Stimulated activated CD4-positive, alpha-beta T cell treated with anti-CD3 and anti-CD28 coated beads, Interleukin-2, amount 100 ng/mL, for 48 hours (primary cell): ENCODE measurements around the gene PANK2.
A peak's percentile ranks its signal among the peaks of the same experiment; 100 is the strongest.
"Not testable (repeated sequence)": the region's sequence is repeated elsewhere in the genome, so short reads cannot be mapped to it uniquely, and the experiment has no call there.

Experiments used
- DNase-seq, 2 donors: peaks; one replicate each; pipeline ENCODE4 v3.0.0-alpha.2; 2020

Gene PANK2

GRCh38 chr20:3888622-3889488 lies at the start of gene PANK2:
Gene PANK2, plus strand, starts transcription at chr20:3889387.
- DNase-seq = peak; percentile 94

- not testable (repeated sequence) for DNase-seq
These were observed 49.0 kb upstream of the PANK2 start for GRCh38 chr20:3840201-3840600.

GRCh38 chr20:3842348-3842930 lies 46.7 kb upstream of the PANK2 start:
- DNase-seq = no peak

DNA sequence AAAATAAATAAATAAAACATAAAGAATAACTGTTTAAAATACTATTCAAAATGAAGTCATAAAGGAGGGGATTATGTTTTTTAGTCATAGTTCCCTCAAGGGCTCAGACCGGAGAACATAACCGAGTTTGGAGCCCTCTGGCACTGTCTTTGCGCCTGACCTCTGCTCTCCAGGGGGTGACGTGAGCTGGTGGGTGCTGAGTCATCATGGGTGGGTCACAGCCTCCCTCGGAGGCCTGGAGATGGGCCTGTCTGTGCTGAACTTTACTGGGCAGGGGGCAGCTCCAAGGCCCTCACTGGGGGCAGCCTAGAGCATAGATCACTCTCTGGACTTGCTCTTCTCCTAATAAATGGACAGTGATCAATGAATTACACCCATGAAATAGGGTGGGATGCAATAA lies 45.7 kb upstream of the PANK2 start:
- no peak for DNase-seq

- not testable (repeated sequence) for DNase-seq
These were observed 45.1 kb upstream of the PANK2 start for GRCh38 chr20:3843990-3844619.

- DNase-seq = no peak
These were observed 42.8 kb upstream of the PANK2 start for GRCh38 chr20:3846378-3846739.

DNA sequence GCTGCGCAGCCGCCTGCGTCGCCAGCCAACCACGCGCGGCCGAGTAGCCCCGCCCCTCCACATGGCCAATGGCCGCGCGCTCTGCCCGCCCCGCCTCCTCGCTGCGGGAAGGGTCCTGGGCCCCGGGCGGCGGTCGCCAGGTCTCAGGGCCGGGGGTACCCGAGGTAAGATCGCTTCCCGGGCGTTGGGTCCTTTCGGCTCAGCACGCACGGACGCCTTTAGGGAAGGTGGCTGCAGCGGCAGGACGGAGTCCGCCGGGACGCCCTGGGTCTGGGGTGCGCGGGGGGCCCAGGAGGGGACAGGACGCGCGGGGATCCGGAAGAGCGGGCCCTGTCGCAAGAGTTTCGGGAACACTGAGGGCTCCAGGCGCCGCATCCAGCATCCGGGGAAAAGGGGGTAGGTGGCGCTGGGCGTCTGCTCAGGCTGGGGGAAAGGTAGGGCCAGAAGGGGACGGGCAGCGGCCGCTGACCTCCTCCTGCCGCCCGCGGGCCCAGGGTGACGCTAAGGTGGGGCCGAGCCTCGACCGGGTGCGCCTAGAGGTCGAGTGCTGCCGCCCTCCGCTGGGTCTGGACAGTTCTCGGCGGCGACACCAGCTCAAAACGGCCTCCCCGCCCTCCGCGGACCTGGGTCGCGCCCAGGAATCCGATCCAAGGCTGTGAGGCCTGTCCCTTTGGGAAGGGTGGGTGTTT lies 42.3 kb upstream of the PANK2 start, which contains the start of gene MAVS:
MAVS (plus strand) TSS at position 95 of the 689 bp plus-strand sequence. CDS start 7,791 bp downstream, outside the sequence.
- DNase-seq = peak; percentile 85 to 87

DNA sequence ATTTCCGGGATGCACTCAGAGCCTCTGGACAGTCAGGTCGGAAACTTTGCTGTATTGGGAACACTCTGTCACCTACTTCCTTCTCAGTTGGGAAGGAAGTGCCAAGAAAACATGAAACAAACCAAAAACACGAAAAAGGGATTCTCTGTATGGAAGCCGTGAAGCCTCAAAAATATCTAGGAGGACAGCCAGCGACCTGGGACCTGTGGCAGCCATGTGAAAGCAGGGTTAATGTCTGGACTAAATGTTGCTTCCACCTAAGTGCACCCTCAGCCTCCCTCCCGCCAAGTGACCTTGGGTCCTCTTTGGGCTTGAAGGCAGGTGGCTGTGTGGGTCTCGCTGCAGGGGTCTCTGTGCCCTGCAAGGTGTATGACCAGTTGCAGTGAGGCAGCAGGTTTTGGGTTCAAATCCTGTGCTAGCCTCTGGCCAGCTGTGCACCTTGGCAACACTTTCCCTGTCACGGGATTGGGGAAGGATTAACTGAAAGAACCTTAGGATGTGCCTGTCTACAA lies 41.7 kb upstream of the PANK2 start:
- DNase-seq = no peak

- DNase-seq = no peak
These were observed 40.6 kb upstream of the PANK2 start for GRCh38 chr20:3848565-3848964.

- DNase-seq = no peak
These were observed 34.7 kb upstream of the PANK2 start for GRCh38 chr20:3854462-3854871.

DNA sequence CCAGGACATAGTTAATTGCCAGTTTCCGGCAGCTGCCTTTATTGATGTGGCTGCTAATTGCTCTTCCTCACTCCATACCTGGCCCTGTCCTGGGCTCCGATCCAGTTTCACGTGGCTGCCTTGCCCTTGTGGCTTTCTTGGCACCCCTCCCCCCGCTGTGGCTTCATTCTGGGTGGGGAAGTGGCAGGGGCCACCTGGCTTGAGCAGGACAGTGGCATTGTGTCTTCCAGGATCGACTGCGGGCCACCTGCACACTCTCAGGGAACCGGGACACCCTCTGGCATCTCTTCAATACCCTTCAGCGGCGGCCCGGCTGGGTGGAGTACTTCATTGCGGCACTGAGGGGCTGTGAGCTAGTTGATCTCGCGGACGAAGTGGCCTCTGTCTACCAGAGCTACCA lies 31.8 kb upstream of the PANK2 start:
- no peak for DNase-seq

DNA sequence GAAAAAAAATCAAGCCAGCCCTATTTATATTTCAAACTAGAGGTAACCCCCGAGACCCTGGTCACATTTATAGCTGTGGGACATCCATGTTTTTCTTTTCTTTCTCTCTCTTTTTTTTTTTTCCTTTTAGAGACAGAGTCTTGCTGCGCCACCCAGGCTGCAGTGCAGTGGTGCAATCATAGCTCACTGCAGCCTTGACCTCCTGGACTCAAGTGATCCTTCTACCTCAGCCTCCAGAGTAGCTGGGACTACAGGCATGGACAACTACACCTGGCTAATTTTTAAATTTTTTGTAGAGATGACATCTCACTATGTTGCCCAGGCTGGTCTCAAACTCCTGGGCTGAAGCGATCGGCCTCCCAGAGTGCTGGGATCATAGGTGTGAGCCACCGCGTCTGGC lies 30.5 kb upstream of the PANK2 start:
- DNase-seq = no peak

DNA sequence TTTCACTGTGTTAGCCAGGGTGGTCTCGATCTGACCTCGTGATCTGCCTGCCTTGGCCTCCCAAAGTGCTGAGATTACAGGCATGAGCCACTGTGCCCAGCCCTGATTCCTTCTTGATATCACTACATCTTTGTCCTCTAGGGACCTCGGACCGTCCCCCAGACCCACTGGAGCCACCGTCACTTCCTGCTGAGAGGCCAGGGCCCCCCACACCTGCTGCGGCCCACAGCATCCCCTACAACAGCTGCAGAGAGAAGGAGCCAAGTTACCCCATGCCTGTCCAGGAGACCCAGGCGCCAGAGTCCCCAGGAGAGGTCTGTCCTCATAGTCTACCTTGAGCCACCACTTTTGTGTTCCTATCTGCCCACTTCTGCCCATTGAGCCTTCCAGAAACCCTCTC lies 28.0 kb upstream of the PANK2 start:
- DNase-seq = no peak

DNA sequence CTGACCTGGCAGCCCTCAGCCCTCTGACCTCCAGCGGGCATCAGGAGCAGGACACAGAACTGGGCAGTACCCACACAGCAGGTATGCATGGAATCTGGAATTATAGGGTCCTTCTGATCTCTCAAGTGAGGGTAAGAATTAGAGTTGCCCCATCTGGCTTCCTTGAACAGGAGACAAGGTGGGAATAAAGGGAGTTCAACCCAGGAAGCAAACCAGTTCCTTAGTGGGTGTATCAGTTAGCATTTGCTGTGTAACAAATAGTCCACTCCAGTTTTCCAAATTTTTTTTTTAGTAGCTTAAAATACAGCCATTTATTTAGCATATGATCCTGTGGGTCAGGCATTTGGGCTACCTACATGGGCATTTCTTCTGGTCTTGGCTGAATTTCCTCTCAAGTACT lies 26.9 kb upstream of the PANK2 start:
- no peak for DNase-seq

GRCh38 chr20:3863317-3863716 lies 25.9 kb upstream of the PANK2 start:
- no peak for DNase-seq

GRCh38 chr20:3864518-3864917 lies 24.7 kb upstream of the PANK2 start:
- DNase-seq = no peak

DNA sequence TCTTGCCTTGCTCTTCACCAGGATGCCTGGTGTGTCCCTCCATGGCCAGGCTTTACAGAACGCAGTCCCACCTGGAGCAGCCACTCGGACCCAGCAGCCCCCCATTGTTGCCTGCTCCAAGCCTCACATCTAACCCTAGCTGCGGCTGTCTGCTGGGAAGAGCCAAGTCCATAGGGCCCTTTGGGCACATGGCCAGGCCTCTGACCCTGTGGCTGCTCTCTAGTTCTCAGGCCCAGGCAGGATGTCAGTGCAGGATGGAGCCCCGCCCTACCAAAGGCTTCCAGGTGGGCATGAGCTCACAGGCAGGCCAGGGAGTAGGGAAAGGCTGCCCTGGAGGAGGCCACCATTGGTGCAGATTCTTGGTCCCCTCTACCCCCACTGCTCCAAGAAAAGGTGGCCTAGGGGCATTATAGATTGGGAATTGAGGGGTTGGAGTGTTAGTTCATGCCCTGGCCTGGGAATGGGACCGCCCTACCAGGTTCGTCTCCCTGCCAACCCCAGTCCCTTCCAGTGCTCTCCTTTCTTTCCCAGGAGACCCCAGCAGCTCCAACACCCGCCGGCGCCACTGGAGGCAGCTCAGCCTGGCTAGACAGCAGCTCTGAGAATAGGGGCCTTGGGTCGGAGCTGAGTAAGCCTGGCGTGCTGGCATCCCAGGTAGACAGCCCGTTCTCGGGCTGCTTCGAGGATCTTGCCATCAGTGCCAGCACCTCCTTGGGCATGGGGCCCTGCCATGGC lies 23.9 kb upstream of the PANK2 start:
- DNase-seq = no peak

DNA sequence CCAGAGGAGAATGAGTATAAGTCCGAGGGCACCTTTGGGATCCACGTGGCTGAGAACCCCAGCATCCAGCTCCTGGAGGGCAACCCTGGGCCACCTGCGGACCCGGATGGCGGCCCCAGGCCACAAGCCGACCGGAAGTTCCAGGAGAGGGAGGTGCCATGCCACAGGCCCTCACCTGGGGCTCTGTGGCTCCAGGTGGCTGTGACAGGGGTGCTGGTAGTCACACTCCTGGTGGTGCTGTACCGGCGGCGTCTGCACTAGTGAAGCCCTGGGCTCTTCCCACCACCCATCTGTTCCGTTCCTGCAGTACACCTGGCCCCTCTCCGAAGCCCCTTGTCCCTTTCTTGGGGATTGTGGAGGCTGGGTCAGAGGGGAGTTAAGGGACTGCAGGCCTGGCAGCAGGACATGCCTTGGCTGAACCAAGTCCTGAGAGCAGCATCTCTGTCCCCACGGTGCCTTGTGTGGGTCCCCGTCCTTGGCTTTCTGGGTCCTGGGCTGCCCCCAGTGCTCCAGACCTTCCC lies 23.2 kb upstream of the PANK2 start:
- DNase-seq = no peak

DNA sequence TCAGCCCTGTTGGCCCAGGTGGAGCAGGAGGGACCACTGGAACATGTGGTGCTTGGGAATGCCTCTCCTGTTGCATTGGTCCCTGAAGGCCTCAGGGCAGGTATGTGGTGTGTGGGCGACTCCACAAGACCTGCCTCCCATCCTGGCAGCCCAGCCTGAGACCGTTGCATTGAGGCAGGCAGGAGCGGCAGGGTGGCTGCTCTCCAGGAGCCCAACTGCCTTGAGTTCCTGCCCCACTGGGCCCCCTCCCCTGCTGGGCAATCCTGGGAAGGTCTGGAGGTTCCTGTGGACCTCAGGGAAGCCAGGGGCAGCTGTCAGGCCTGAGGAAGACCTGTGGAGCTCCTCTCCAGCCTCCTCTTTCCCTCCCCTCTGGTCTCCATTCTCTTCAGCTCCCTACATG lies 22.7 kb upstream of the PANK2 start:
- DNase-seq = no peak

- no peak for DNase-seq
These were observed 21.4 kb upstream of the PANK2 start for GRCh38 chr20:3867802-3868201.

- DNase-seq = no peak
These were observed 19.1 kb upstream of the PANK2 start for GRCh38 chr20:3869839-3870634.
